Measurements from ENCODE around the gene SUGCT. TPM values are rescaled to one million over a fixed set of nuclear protein-coding genes. Genes with fewer than 3 reads are reported as not detected.

Gene SUGCT
- total RNA-seq, 1 experiment from 2014 or later: 1.6 TPM

DNA sequence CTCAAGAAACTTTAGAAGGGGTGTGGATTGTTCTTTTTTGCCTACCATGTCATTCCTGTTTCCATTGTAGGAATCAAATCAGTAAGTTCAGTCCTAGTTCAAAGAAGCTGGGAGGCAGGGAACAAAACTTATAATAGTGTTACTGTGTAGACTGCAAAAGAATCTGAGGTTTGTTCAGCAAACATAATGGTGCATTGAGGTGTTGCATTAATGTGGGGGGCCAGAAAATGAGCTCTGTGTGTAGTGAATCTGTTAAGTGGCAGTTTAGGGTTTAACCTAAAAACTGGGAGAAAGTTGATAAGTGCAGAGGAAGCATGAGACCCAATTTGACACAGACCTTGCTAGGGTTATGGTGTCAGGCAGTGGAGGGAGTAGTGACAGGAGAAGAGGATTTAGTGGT, 197.7 kb downstream of the SUGCT start:
- intact Hi-C loops (cut with micrococcal nuclease; ENCODE audit: unreplicated experiment): no loop called here
- DNase-seq: no peak
- H3K36me3 Mint-ChIP-seq (ENCODE audit: insufficient read depth, unreplicated experiment): no peaks in the 10 kb centered on the region
- BruUV-seq (replicated peaks): no TSS peak
- CTCF ChIA-PET: interaction anchor here (0.7 kb wide), 1 partner anchor 1377 kb away, joined by 3 read pairs; no protein-coding TSS in a partner anchor
- TF ChIP-seq, protein P1, sequence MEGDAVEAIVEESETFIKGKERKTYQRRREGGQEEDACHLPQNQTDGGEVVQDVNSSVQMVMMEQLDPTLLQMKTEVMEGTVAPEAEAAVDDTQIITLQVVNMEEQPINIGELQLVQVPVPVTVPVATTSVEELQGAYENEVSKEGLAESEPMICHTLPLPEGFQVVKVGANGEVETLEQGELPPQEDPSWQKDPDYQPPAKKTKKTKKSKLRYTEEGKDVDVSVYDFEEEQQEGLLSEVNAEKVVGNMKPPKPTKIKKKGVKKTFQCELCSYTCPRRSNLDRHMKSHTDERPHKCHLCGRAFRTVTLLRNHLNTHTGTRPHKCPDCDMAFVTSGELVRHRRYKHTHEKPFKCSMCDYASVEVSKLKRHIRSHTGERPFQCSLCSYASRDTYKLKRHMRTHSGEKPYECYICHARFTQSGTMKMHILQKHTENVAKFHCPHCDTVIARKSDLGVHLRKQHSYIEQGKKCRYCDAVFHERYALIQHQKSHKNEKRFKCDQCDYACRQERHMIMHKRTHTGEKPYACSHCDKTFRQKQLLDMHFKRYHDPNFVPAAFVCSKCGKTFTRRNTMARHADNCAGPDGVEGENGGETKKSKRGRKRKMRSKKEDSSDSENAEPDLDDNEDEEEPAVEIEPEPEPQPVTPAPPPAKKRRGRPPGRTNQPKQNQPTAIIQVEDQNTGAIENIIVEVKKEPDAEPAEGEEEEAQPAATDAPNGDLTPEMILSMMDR (IDR thresholded peaks at IDR 0.05; ENCODE audit: unreplicated experiment): no peak
- no peak overlapping the region for H3K4me3 Mint-ChIP-seq (ENCODE audit: low read depth, unreplicated experiment)
- no peaks in the 10 kb centered on the region for H3K4me1 Mint-ChIP-seq (ENCODE audit: low read depth, unreplicated experiment)
- H3K27me3 Mint-ChIP-seq (ENCODE audit: unreplicated experiment): no peaks in the 10 kb centered on the region
- no peak overlapping the region for H3K27ac Mint-ChIP-seq (ENCODE audit: unreplicated experiment)
- peaks cover 4% of the 10 kb centered on the region for H3K9me3 Mint-ChIP-seq (ENCODE audit: low read depth, unreplicated experiment)

DNA sequence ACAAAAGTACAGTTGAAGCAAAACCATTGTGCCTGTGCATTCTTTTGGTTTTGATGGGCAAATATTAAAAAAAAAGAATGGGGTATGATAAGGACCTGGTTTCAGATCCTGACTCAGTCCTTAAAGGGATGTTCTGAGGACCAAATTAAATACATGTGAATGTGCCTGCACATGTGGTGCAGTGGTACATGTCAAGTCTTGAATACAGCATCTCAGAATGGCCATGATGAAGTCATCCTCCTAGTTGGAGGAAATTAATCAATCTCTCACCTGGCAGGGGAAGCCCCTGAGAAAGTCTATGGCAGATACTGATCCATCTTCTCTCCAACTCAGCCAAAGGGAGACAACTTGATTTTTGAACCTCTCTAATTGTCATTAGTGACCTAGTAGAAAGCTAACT, 207.0 kb downstream of the SUGCT start:
- Mint-ChIP-seq H3K27ac (ENCODE audit: unreplicated experiment) (no peak overlapping the region), H3K4me1 (ENCODE audit: low read depth, unreplicated experiment) (no peaks in the 10 kb centered on the region), H3K36me3 (ENCODE audit: insufficient read depth, unreplicated experiment) (no peaks in the 10 kb centered on the region), H3K4me3 (ENCODE audit: low read depth, unreplicated experiment) (no peak overlapping the region), H3K27me3 (ENCODE audit: unreplicated experiment) (no peaks in the 10 kb centered on the region), H3K9me3 (ENCODE audit: low read depth, unreplicated experiment) (peaks cover 17% of the 10 kb centered on the region)
- TF ChIP-seq, protein P1 (IDR thresholded peaks at IDR 0.05; ENCODE audit: unreplicated experiment): no peak
- CTCF ChIA-PET: no interaction called here
- intact Hi-C loops (cut with micrococcal nuclease; ENCODE audit: unreplicated experiment): no loop called here
- DNase-seq: no peak
- BruUV-seq (replicated peaks): no TSS peak

DNA sequence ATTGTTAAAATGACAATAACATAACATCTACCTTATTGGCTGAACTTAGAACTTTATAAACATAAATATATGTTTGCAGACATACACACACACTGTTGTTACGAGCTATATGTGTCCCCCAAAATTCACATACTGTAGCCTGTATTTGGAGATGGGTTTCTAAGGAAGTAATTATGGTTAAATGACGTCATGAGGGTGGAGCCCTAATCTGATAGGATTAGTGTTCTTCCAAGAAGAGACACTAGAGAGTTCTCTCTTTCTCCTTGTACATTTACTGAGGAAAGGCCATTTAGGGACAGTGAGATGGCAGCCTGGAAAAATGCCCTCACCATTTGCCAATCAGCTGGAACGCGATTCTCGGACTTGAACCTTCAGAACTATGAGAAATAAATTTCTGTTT, 211.7 kb downstream of the SUGCT start:
- H3K9me3 Mint-ChIP-seq (ENCODE audit: low read depth, unreplicated experiment): peaks cover 4% of the 10 kb centered on the region
- TF ChIP-seq, protein P1 (IDR thresholded peaks at IDR 0.05; ENCODE audit: unreplicated experiment): no peak
- H3K4me1 Mint-ChIP-seq (ENCODE audit: low read depth, unreplicated experiment): no peaks in the 10 kb centered on the region
- intact Hi-C loops (cut with micrococcal nuclease; ENCODE audit: unreplicated experiment): no loop called here
- no TSS peak for BruUV-seq (replicated peaks)
- no peak overlapping the region for H3K4me3 Mint-ChIP-seq (ENCODE audit: low read depth, unreplicated experiment)
- no peaks in the 10 kb centered on the region for H3K27me3 Mint-ChIP-seq (ENCODE audit: unreplicated experiment)
- H3K36me3 Mint-ChIP-seq (ENCODE audit: insufficient read depth, unreplicated experiment): no peaks in the 10 kb centered on the region
- no peak overlapping the region for H3K27ac Mint-ChIP-seq (ENCODE audit: unreplicated experiment)
- CTCF ChIA-PET: no interaction called here
- no peak for DNase-seq

DNA sequence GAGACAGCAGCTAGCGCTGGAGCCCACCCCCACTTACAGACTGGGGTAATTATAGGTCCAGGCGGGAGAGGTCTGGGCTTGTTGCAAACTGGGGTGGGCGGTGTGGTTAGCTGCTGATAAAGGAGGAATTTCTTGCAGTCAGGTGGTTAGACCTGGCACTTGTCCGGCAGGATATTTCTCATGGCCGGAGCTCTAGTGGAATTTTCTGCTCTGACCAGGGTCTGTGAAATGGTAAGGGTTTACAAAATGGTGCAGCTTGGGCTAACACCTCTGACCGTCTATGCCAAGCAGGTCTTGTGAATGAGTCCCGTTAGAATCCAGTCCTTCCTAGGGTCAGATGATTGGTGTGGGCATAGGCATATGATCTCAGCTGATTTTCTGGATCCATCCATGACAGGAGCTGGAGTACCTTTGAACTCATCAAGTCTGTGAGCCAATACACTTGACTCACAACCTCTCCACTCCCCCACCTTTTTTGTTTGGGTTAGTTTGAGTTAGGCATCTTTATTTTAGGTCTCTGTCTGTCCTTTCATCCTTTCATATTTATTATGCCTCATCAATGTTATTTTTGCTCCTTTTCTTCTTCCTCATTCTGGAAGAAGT, 213.4 kb downstream of the SUGCT start:
- no peak overlapping the region for H3K27ac Mint-ChIP-seq (ENCODE audit: unreplicated experiment)
- peaks cover 4% of the 10 kb centered on the region for H3K9me3 Mint-ChIP-seq (ENCODE audit: low read depth, unreplicated experiment)
- BruUV-seq (replicated peaks): no TSS peak
- intact Hi-C loops (cut with micrococcal nuclease; ENCODE audit: unreplicated experiment): no loop called here
- CTCF ChIA-PET: no interaction called here
- no peaks in the 10 kb centered on the region for H3K4me1 Mint-ChIP-seq (ENCODE audit: low read depth, unreplicated experiment)
- no peak for DNase-seq
- H3K27me3 Mint-ChIP-seq (ENCODE audit: unreplicated experiment): no peaks in the 10 kb centered on the region
- no peak overlapping the region for H3K4me3 Mint-ChIP-seq (ENCODE audit: low read depth, unreplicated experiment)
- TF ChIP-seq, protein P1 (IDR thresholded peaks at IDR 0.05; ENCODE audit: unreplicated experiment): no peak
- no peaks in the 10 kb centered on the region for H3K36me3 Mint-ChIP-seq (ENCODE audit: insufficient read depth, unreplicated experiment)

All from Calu3 (cell line).